Mesendoderm (in vitro differentiated cells): Measurements from ENCODE around the gene VTI1A.
A peak's percentile ranks its signal among the peaks of the same experiment; 100 is the strongest.

Experiments
- DNase-seq: peaks from one replicate; pipeline ENCODE4 v3.0.0; 2013
- H2AK5ac ChIP-seq: 2 replicates; pipeline ENCODE4 v1.6.1; 2013; ENCODE audit warnings: low read length, inconsistent platforms
- H2BK120ac ChIP-seq: 2 replicates; pipeline ENCODE4 v1.6.1; 2013; ENCODE audit warnings: low read depth, mild to moderate bottlenecking, low read length, moderate library complexity, mixed read lengths
- H2BK15ac ChIP-seq: replicated peaks from 2 replicates; pipeline ENCODE4 v1.6.1; 2013; ENCODE audit warnings: low read depth, mild to moderate bottlenecking, moderate library complexity
- H2BK5ac ChIP-seq: 2 replicates; pipeline ENCODE4 v1.6.1; 2013; ENCODE audit warnings: low read length, inconsistent platforms
- H3K18ac ChIP-seq: 2 replicates; pipeline ENCODE4 v1.6.1; 2013; ENCODE audit warnings: mild to moderate bottlenecking, low read length, mixed read lengths
- H3K23ac ChIP-seq: one replicate; pipeline ENCODE4 v1.6.1; 2013; ENCODE audit warnings: low read length
- H3K27ac ChIP-seq: 2 replicates; pipeline ENCODE4 v1.5.1; 2013; ENCODE audit warnings: low read depth, mild to moderate bottlenecking, inconsistent platforms, low read length, moderate library complexity
- H3K27me3 ChIP-seq: 2 replicates; pipeline ENCODE4 v1.6.1; 2013; ENCODE audit warnings: low read length, control low read depth, mild to moderate bottlenecking, inconsistent platforms; ENCODE audit not compliant: insufficient read depth, poor library complexity
- H3K36me3 ChIP-seq: 2 replicates; pipeline ENCODE4 v1.6.1; 2013; ENCODE audit warnings: low read length, inconsistent platforms; ENCODE audit not compliant: control insufficient read depth, insufficient read depth
- H3K4ac ChIP-seq: one replicate; pipeline ENCODE4 v1.6.1; 2013; ENCODE audit warnings: low read depth, mild to moderate bottlenecking, low read length, moderate library complexity
- H3K4me1 ChIP-seq: 2 replicates; pipeline ENCODE4 v1.6.1; 2013; ENCODE audit warnings: low read depth, low read length, inconsistent platforms; ENCODE audit not compliant: control insufficient read depth
- H3K4me2 ChIP-seq: 2 replicates; pipeline ENCODE4 v1.6.1; 2013; ENCODE audit warnings: low read length
- H3K4me3 ChIP-seq: 2 replicates; pipeline ENCODE4 v1.5.1; 2013; ENCODE audit warnings: mild to moderate bottlenecking, low read length
- H3K56ac ChIP-seq: one replicate; pipeline ENCODE4 v1.6.1; 2013; ENCODE audit warnings: low read length
- H3K79me1 ChIP-seq: 2 replicates; pipeline ENCODE4 v1.6.1; 2013; ENCODE audit warnings: low read length, inconsistent platforms
- H3K79me2 ChIP-seq: 2 replicates; pipeline ENCODE4 v1.6.1; 2013; ENCODE audit warnings: mild to moderate bottlenecking, low read length; ENCODE audit not compliant: control insufficient read depth, insufficient read depth
- H3K9ac ChIP-seq: 2 replicates; pipeline ENCODE4 v1.6.1; 2013; ENCODE audit warnings: low read length, inconsistent platforms
- H4K5ac ChIP-seq: one replicate; pipeline ENCODE4 v1.6.1; 2013; ENCODE audit warnings: low read length
- H4K8ac ChIP-seq: one replicate; pipeline ENCODE4 v1.6.1; 2013; ENCODE audit warnings: low read depth, mild to moderate bottlenecking, control low read depth, low read length, moderate library complexity
- WGBS: extraction: QIAGEN DNeasy Blood & Tissue Kit; methylation state at CpG from one replicate; pipeline ENCODE4 v1.1.7; 2013; ENCODE audit warnings: low lambda C conversion rate, missing lambda C conversion rate; ENCODE audit not compliant: insufficient coverage; ENCODE audit errors: extremely low coverage; 5-methylcytosine and 5-hydroxymethylcytosine counted together

VTI1A gene

DNA sequence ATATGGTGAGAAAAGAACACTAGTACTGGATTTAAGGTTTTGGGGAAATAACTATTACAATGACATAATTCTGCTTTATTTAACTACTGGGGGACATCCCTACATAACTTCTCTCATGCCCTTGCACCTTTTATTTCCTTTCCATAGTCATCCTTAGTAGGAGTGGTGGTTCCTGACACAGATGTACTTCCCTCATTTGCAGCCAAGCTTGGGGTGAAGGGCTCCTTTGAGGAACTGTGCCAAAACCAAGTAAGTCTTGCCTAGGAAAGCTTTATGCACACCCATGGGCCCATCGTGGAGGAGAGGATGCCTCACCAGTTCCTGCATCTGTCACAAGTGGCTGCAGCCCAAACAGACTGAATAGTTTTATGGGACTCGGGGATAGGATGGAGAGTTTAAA, 20.9 kb upstream of the VTI1A start:
- no peaks in the 10 kb centered on the region for H3K36me3 ChIP-seq
- no peaks in the 10 kb centered on the region for H3K27me3 ChIP-seq
- H3K9ac ChIP-seq: no peak overlapping the region
- H4K5ac ChIP-seq: no peak overlapping the region
- no peak overlapping the region for H4K8ac ChIP-seq
- no peak overlapping the region for H3K18ac ChIP-seq
- H3K79me2 ChIP-seq: no peaks in the 10 kb centered on the region
- no peak overlapping the region for H2BK15ac ChIP-seq
- no peak overlapping the region for H3K23ac ChIP-seq
- no peak overlapping the region for H2AK5ac ChIP-seq
- H2BK5ac ChIP-seq: no peak overlapping the region
- no peak overlapping the region for H3K56ac ChIP-seq
- peaks cover 3% of the 10 kb centered on the region for H3K4me1 ChIP-seq
- H2BK120ac ChIP-seq: no peak overlapping the region
- no peak overlapping the region for H3K4ac ChIP-seq
- H3K27ac ChIP-seq: no peak overlapping the region
- H3K4me3 ChIP-seq: no peak overlapping the region
- WGBS: no CpG with 5 or more reads among the region's 2 CpGs
- no peaks in the 10 kb centered on the region for H3K79me1 ChIP-seq
- H3K4me2 ChIP-seq: no peak overlapping the region
- DNase-seq: no peak

DNA sequence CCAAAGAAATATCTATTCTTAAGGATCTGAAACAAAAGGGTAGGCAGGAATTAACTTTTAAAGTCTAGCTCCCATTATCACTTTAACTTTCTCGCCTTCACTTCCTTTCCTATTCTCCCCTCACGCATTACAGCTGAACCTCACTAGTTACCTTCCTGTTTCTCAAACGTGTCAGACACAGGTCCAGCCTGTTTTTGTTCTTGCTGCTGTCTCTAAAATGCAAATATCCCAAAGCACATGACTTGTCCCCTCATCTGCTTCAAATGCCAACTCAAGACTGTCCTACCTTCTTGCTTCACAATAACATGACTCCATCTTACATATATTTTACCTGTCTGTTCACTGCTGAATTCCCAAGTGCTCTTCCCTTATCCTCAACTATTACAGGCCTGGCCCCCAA, 17.9 kb upstream of the VTI1A start:
- Histone ChIP-seq H2BK15ac (no peak overlapping the region), H3K36me3 (no peaks in the 10 kb centered on the region), H3K56ac (no peak overlapping the region), H2BK5ac (no peak overlapping the region), H3K79me1 (no peaks in the 10 kb centered on the region), H3K23ac (no peak overlapping the region), H4K8ac (no peak overlapping the region), H3K9ac (no peak overlapping the region), H4K5ac (no peak overlapping the region), H3K4ac (no peak overlapping the region), H2BK120ac (no peak overlapping the region), H3K79me2 (no peaks in the 10 kb centered on the region), H3K27ac (no peak overlapping the region), H2AK5ac (no peak overlapping the region), H3K4me1 (peaks cover 3% of the 10 kb centered on the region), H3K27me3 (no peaks in the 10 kb centered on the region), H3K4me3 (no peak overlapping the region), H3K18ac (no peak overlapping the region), H3K4me2 (no peak overlapping the region)
- whole genome bisulfite sequencing: 100% methylated on average over 2 of the region's 3 CpGs
- peak; percentile 42 for DNase-seq

DNA sequence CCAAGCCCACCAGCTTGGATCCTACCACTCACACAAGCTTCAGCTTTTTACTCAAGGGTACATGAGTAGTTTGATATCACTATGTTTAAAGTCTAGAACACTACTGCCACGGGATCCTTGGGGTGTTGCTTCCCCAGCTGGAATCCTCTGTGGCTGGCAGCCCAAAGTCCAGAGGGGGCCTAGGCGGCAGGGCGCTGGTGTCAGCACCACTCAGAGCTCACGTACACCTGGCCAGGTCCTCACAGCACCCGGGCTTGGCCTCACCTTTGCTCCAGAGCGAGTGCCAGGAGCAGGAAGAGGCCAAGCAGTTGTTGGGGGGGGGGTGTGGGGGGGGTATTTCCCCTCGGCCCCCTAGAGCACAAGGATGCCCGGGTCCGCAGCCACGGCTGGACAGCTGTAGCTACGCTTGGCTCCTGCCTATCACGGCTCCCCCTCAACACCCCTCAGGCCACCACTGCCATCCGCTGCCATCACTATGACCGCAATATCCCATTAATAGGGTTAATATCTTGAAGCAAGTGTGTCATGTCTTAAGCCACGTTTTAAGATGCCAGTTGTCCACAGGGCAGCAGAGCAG, 17.3 kb upstream of the VTI1A start:
- Histone ChIP-seq H4K8ac (no peak overlapping the region), H3K4me3 (no peak overlapping the region), H3K79me2 (no peaks in the 10 kb centered on the region), H2AK5ac (no peak overlapping the region), H3K27me3 (no peaks in the 10 kb centered on the region), H2BK5ac (no peak overlapping the region), H3K4me2 (no peak overlapping the region), H3K79me1 (no peaks in the 10 kb centered on the region), H3K56ac (no peak overlapping the region), H3K4me1 (peaks cover 3% of the 10 kb centered on the region), H3K4ac (no peak overlapping the region), H3K27ac (no peak overlapping the region), H3K9ac (no peak overlapping the region), H3K18ac (no peak overlapping the region), H2BK15ac (no peak overlapping the region), H4K5ac (no peak overlapping the region), H3K36me3 (no peaks in the 10 kb centered on the region), H3K23ac (no peak overlapping the region), H2BK120ac (no peak overlapping the region)
- no peak for DNase-seq
- no CpG with 5 or more reads among the region's 15 CpGs for WGBS

DNA sequence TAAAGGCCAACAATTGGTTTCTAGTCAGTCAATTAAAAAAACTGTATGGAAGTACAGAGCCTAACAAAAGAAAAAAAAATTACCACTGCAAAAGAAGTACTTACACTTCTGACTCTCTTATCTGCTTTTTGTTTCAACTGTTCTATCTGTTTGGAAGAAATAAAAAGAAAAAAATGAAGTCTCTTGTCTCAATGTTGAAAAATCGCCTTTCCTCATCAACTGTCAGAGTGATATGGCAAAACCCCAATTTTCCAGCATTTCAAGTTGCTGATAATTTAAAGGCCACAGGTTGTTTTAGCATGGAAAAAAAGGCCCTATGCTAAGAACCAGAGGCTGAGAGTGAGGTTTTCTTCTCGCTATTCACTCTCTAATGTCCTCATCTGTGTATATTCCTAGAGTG, 13.9 kb upstream of the VTI1A start:
- Histone ChIP-seq H3K4me2 (no peak overlapping the region), H3K9ac (no peak overlapping the region), H4K5ac (no peak overlapping the region), H3K27ac (no peak overlapping the region), H2AK5ac (no peak overlapping the region), H3K4me3 (no peak overlapping the region), H3K23ac (no peak overlapping the region), H3K4ac (no peak overlapping the region), H3K79me2 (no peaks in the 10 kb centered on the region), H3K56ac (no peak overlapping the region), H3K79me1 (no peaks in the 10 kb centered on the region), H2BK120ac (no peak overlapping the region), H2BK15ac (no peak overlapping the region), H3K18ac (no peak overlapping the region), H3K4me1 (peaks cover 3% of the 10 kb centered on the region), H2BK5ac (no peak overlapping the region), H3K36me3 (no peaks in the 10 kb centered on the region), H3K27me3 (no peaks in the 10 kb centered on the region), H4K8ac (no peak overlapping the region)
- DNase-seq: no peak
- no CpG with 5 or more reads among the region's 2 CpGs for WGBS

DNA sequence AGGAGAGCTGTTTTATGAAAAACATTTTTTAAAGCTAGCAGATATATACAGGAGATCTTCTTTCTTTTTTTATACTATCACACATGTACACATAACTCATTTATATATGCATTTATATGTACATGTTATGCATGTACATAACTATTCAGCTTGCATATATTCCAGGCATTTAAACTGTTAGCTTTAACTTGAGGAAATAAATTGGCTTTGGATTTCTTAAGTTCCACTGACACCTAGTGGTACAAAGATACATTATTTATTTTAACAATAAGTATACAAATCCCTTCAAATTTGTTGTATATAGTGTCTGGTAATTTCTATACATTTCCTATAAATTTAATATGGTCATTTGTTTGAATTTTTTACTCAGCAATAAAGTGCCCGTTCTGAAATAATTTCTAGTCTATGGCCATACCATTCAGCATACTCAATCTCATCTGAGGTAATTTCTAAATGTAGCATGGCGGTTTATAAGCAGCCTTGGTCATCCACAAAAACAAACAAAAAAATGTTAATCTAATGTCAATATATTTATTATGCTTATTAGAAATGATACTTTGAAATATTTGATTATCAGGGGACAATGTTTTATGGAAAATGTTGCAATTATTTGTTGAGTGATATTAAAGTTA, 11.9 kb upstream of the VTI1A start:
- no peak overlapping the region for H2AK5ac ChIP-seq
- H3K36me3 ChIP-seq: no peaks in the 10 kb centered on the region
- WGBS: no CpG with 5 or more reads among the region's 2 CpGs

DNA sequence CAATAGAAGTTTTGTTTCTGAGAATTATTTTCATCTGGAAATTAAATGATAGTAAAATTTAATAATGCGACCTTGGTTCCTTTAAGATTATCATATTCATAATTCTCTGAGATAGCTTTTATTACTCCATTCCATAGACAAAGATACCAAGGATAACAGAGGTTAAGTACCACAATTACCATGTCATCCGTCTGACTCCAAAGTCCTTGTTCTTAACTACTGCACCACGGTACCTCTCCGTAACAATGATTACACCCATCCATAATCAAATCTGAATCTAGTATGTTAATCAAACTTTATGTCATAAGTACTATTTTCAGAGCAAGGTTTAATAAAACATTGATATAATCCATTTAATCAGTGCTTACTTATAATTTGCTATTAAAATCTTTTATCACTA, 8.7 kb upstream of the VTI1A start:
- Histone ChIP-seq H2BK15ac (no peak overlapping the region), H3K4me2 (no peak overlapping the region), H2AK5ac (no peak overlapping the region), H3K18ac (no peak overlapping the region), H3K36me3 (no peaks in the 10 kb centered on the region), H3K79me2 (no peaks in the 10 kb centered on the region), H2BK120ac (no peak overlapping the region), H4K8ac (no peak overlapping the region), H3K23ac (no peak overlapping the region), H4K5ac (no peak overlapping the region), H3K56ac (no peak overlapping the region), H3K4me3 (no peak overlapping the region), H3K79me1 (no peaks in the 10 kb centered on the region), H3K4me1 (no peaks in the 10 kb centered on the region), H2BK5ac (no peak overlapping the region), H3K4ac (no peak overlapping the region), H3K27me3 (no peaks in the 10 kb centered on the region), H3K27ac (no peak overlapping the region), H3K9ac (no peak overlapping the region)
- no CpG with 5 or more reads among the region's 4 CpGs for WGBS
- no peak for DNase-seq

More for the DNA sequence above, 11.9 kb upstream of the VTI1A start:
- no peak overlapping the region for H4K8ac ChIP-seq
- H2BK120ac ChIP-seq: no peak overlapping the region
- H3K4me1 ChIP-seq: no peaks in the 10 kb centered on the region
- no peak overlapping the region for H3K18ac ChIP-seq
- H3K79me2 ChIP-seq: no peaks in the 10 kb centered on the region
- no peak overlapping the region for H3K9ac ChIP-seq
- no peak overlapping the region for H4K5ac ChIP-seq
- no peak overlapping the region for H3K4me2 ChIP-seq
- peak; percentile 24 for DNase-seq
- no peak overlapping the region for H3K4me3 ChIP-seq
- H2BK5ac ChIP-seq: no peak overlapping the region
- no peak overlapping the region for H3K56ac ChIP-seq
- H3K27me3 ChIP-seq: no peaks in the 10 kb centered on the region
- H3K4ac ChIP-seq: no peak overlapping the region
- H2BK15ac ChIP-seq: no peak overlapping the region
- H3K27ac ChIP-seq: no peak overlapping the region
- H3K23ac ChIP-seq: no peak overlapping the region
- H3K79me1 ChIP-seq: no peaks in the 10 kb centered on the region
